ENCODE data around the gene RNGTT.

RNGTT gene

DNA sequence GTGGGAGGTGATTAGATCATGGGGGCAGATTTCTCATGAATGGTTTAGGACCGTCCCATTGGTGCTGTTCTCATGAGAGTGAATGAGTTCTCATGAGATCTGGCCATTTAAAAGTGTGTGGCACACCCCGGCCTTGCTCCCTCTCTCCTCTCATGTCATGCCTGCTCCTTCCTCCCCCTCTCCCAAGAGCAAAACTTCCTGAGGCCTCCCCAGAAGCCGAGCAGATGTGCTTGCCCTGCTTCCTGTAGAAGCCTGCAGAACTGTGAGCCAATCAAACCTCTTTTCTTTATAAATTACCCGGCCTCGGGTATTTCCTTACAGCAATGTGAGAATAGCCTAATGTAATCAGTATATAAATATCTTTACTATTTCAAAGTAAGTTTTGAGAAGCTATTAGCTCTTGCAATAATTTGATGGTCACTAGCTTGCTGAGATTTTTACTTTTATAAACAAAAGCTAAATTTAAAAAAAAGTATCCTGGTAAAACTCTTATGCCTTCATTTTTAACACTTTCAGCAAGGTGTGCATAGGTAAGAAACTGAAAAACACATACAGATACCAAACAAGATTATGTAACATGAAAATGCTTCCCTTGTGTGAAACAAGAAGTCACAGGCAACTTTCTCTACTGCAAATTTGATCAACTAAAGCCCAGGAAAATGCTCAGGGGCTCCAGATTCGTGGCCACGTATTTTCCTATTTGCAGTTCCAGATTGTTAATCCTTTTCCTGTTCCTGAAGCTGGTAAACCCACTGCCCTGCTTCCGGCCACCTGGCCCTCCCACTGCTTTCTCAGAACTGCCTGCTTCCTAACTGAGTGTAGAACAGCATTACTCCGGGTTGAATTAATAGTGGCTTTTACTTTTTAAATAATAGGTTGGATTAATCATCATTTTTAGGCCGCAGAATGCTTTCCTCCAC lies 402.1 kb downstream of the RNGTT start:
- Histone ChIP-seq H3K4me3 (ENCODE audit: low read depth, low read length) (no peak overlapping the region), H3K9me3 (ENCODE audit: severe bottlenecking) (no peaks in the 10 kb centered on the region), H3K27ac (no peak overlapping the region), H3K36me3 (no peaks in the 10 kb centered on the region), H3K27me3 (ENCODE audit: insufficient read depth, low read depth, severe bottlenecking) (no peaks in the 10 kb centered on the region)
- TF ChIP-seq, protein P1, sequence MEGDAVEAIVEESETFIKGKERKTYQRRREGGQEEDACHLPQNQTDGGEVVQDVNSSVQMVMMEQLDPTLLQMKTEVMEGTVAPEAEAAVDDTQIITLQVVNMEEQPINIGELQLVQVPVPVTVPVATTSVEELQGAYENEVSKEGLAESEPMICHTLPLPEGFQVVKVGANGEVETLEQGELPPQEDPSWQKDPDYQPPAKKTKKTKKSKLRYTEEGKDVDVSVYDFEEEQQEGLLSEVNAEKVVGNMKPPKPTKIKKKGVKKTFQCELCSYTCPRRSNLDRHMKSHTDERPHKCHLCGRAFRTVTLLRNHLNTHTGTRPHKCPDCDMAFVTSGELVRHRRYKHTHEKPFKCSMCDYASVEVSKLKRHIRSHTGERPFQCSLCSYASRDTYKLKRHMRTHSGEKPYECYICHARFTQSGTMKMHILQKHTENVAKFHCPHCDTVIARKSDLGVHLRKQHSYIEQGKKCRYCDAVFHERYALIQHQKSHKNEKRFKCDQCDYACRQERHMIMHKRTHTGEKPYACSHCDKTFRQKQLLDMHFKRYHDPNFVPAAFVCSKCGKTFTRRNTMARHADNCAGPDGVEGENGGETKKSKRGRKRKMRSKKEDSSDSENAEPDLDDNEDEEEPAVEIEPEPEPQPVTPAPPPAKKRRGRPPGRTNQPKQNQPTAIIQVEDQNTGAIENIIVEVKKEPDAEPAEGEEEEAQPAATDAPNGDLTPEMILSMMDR (IDR thresholded peaks at IDR 0.05; ENCODE audit: low read depth, low read length), result no peak
- peak; percentile 27 for DNase-seq

All from WERI-Rb-1 (cell line).